Measurements from ENCODE around the gene GINS1.
"Not testable (repeated sequence)": the region's sequence is repeated elsewhere in the genome, so short reads cannot be mapped to it uniquely, and the experiment has no call there.

GINS1 gene

DNA sequence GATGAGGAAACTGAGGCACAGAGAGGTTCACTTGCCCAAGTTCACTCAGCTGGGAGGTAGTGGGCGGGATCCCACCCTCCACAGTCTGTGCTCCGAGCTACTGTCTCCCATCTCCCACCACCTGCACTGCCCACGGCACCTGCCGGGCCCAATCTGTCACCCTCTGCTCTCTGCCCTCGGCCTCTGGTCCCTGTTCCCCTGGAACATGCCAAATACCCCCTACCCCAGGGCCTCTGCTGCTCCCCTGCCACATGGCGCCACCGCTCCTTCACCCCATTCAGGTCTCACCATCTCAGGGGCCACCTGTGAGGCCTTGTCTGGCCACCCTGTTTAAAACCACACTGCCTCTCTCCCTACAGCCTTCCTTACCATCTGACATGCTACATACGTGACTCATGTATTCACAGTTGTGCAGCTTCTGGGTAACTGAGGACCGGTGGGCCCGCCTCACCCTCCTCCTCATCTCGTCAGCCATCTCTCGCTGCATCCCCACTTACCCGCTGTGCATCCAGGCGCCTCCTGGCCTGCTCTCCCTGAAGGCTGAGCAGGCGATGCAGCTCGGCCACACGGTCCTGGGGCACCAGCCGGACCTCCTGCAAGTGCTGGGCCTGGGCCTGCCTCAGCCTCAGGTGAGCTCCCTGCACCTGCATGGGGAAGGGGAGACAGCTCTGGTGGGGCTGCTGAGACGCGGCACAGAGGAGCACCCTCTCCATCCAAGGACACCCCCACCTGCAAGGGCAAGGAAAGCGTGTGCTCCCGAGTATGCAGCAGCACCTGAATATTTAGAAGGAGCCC lies 50.6 kb downstream of the GINS1 start:
- DNase-seq = no peak

DNA sequence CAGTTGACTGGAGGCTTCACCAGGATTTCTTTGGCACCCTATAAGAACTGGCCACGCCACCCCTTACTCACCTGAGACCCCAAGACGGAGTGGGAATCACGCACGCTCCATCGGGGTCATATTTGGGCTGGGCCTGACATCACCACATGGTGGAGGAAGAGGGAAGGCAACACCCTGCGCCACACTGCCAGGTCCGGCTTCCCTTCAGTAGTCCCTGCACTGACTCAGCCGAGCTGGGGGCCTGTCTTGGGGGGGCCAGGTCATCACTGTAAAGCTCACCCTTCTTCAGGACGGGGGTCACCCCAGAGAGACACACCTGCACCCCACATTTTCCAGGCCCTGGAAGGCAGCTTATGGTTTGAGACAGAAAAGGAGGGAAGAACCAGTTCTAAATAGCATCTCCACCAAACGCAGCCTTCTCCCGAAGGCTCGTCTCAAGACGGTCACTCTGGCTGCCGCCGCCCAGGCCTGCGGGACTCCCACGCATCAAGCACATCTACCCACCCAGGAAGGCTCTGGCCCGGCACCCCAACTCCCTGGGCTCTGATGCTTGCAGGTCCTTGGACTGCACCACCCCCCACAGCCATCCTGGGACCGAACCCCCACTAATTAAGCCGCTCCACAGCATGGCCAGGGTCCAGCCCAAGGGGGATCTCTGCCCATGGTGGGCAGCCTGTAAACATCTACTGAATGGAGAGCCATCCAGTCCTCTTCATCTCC lies 51.8 kb downstream of the GINS1 start:
- no peak for DNase-seq

- no peak for DNase-seq
Measured at GRCh38 chr20:25459916-25460535, 52.6 kb downstream of the GINS1 start.

DNA sequence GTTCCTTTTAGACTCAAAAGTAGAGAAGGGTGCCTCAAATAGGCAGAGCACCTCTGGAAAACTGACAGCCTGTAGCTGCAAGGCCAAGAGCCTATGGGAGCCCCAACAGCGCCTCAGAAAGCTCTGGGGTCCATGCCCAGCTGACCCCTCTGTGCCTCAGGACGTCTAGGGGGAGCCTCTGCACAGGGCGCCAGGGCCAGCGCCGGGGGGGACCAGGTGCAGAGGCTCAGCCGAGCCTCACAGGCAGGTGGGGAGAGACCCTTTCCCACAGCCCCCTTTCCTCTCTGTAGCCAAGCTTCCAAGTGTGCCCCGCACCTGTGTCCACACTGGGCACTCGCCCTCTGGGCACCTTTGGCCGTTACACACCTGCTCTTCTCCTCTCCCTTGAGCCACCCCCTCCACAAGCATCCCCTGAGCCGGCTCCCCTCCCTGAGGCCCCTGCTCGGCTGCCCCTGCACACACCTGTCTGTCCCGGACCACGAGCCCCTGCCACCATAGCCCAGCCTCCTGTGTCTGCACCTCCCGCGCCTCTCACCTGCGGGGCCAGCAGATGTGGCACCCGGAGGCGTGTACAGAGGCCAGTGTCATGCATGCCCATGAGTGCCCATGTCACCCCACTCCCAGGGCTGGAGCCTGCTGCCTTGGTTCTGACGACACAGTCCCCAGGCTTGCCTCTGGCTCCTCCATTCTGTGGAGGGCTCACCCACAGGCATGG lies 53.2 kb downstream of the GINS1 start:
- DNase-seq = no peak

DNA sequence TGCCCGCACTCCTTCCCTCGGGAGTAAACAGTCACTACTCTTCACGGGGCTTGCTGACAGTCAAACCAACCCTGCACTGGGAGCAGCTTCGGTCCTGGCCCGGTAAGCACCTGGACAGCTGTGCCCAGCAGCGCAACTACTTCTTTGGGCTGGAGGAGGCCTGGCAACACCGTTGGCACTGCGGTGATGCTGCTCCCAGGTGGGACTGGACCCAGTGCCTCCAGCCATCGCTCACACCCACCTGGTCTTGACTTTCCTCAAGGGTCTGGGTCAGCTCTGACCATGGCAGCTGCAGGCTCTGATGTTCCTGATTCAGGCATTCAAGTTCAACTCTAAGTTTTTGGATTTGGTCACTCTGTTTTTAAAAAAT lies 53.8 kb downstream of the GINS1 start:
- no peak for DNase-seq

GRCh38 chr20:25461786-25462545 lies 54.5 kb downstream of the GINS1 start:
- DNase-seq = no peak

DNA sequence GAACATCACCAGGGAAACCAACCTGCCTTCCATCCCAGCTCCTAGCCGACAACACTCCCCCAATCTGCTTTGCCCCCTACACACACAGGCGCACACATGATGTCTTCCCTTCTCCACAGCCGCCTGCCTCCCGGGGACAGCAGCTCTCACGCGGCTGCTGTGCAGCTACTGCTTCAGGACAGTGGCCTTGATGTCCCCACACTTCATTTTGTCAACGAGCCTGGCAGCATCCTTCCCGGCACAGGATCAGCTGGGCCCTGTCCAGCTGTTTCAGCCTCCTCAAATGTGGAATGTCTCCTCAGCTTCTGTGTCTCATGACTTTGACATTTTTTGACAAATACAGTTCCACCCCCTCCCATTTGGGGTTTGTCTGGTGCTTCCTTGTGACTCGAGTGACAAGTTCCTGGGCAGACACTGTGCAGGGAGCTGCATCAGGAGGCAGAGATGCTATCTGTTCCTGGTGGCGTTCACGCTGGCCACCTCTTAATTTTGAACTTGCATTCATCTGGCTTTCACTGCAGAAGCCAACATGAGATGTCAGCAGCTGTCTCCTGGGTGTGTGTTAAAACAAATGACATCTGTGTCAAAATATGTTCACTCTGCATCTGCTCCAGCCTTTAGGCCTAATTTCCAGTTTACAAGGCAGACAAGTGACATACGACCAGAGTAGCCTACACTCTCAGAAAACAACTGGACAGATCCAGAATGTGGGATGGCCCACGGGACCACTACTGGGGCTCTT lies 57.2 kb downstream of the GINS1 start:
- no peak for DNase-seq

DNA sequence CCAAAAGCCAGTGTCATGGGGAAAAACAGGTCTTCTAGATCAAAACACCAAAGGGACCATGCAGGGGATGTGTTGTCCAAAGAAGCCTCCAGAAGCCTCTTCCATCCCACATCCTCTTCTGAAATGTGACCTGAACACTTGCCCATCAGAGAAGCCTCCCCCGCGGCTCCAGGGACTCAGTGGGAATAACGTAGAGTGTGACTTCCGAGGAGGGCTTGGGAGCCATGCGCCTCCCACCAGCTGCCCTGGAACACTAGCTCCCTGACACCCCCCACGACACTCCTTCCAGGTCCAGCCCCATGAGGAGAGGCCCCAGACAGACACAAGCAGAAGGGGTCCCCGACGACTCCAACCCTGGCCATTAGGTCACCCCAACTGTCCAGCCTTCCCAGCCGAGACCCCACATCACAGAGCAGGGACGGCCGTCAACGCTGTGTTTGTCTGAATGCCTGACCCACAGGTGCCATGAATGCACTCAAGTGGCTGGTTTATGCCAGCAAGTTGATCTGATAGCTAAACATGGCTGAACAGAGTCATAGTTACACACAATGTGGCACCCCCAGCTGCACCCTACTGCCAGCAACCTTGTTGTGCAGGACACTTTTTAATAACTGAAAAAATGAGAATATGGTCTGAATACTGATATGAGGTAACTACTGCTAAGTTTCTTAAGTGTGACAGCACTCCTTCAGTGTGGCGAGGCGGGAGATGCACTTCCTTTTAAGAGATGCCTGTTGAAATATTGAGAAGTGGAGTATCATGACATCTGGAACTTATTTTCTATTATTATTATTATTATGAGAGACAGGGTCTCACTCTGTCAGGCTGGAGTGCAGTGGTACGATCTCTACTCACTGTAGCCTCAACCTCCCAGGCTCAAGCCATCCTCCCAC lies 58.0 kb downstream of the GINS1 start:
- DNase-seq = no peak

- DNase-seq = no peak
Measured at GRCh38 chr20:25466846-25467245, 59.4 kb downstream of the GINS1 start.

GRCh38 chr20:25467441-25467840 lies 60.0 kb downstream of the GINS1 start:
- no peak for DNase-seq

GRCh38 chr20:25468126-25469075 lies 60.9 kb downstream of the GINS1 start:
- no peak for DNase-seq

GRCh38 chr20:25469558-25469957 lies 62.1 kb downstream of the GINS1 start:
- DNase-seq = no peak

- DNase-seq = no peak
Measured at GRCh38 chr20:25470045-25470444, 62.6 kb downstream of the GINS1 start.

DNA sequence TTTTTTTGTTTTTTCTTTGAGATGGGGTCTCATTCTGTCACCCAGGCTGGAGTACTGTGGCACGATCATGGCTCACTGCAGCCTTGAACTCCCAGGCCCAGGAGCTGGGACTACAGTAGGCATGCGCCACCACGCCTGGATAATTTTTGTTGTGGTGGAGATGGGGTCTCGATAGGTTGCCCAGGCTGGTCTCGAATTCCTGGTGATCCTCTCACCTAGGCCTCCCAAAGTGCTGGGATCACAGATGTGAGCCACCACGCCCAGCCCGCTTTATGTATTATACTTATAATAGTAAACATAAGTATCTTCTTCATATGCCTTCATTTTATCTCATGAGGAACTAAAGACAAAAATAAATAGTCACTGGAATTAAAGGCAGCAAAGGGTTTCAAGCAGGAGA lies 63.5 kb downstream of the GINS1 start:
- DNase-seq = no peak

- not testable (repeated sequence) for DNase-seq
Measured at GRCh38 chr20:25473297-25473696, 65.8 kb downstream of the GINS1 start.

DNA sequence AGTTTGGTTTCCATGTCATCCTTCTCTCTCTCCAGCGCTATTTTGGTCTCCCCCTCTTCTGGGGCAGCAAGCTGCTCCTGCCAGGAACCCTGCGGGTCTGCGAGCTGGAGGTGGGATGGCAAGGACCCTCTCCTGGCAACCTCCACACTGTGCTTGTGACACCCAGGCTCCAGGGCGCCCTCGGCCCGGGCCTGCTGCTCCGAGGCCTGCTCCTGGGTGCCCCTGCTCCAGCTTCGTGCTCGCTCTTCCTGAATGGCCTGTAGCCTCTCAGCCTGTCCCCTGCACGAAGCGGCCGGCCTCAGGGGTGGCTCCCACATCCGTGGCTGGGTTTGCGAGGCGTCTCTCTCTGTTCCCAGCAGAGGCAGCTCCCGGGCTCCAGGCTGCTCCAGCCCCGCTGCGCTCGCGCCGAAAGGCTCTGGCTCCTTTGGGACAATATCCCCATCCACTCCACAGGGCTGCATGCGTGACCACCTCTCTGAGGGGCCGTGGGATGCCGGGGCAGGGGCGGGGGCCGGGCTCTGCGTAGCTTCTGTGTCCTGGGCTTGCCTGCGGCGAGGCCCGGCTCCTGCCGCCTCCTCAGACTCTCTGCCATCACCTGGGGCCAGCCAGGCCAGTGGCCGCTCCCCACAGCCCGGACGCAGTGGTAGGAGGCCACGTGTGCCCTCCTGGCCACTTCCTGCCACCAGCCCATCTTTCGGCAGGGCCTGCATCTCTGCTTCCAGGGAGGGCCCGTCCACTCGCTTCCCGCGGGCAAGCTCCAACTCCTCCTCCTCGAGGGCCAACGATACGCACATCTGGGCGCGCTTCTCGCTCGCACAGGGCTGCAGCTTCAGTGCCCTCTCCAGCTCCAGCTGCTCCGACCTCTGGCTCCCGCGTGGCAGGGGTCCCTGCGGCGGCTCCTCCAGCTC lies 68.9 kb downstream of the GINS1 start:
- no peak for DNase-seq

GRCh38 chr20:25477014-25477882 lies 69.8 kb downstream of the GINS1 start:
- DNase-seq = no peak
